Measurements from ENCODE around the gene TNFSF8. TPM values are rescaled to one million over a fixed set of nuclear protein-coding genes. Genes with fewer than 3 reads are reported as not detected.

Gene TNFSF8
- total RNA-seq, 1 experiment from 2014 or later, result 0.15 TPM

GRCh38 chr9:114883709-114884108 lies 46.7 kb downstream of the TNFSF8 start:
- intact Hi-C loops (cut with micrococcal nuclease; ENCODE audit: unreplicated experiment) (no loop called here), in situ Hi-C loops (cut with HindIII; ENCODE audit: low pct_unique_long_range_greater_than_20kb, low sequenced_read_pairs) (no loop called here)
- Histone ChIP-seq H3K36me3 (ENCODE audit: control insufficient read depth, insufficient read depth, low read length) (no peaks in the 10 kb centered on the region), H3K27me3 (ENCODE audit: control insufficient read depth, insufficient read depth, low read length) (no peaks in the 10 kb centered on the region), H3K9me3 (ENCODE audit: control insufficient read depth, insufficient read depth, low read depth, low read length) (no peaks in the 10 kb centered on the region), H3K4me3 (ENCODE audit: low read depth in 2 of 2, low read length in 2 of 2) (no peak overlapping the region), H3K4me1 (ENCODE audit: control insufficient read depth, insufficient read depth, low read length) (no peaks in the 10 kb centered on the region), H3K27ac (ENCODE audit: low read length) (no peak overlapping the region)
- POLR2A ChIA-PET, result no interaction called here
- CTCF ChIA-PET, result no interaction called here
- BruUV-seq (replicated peaks), result no TSS peak
- DNase-seq (ENCODE audit: low read depth, low spot score) (no peak), ATAC-seq (no peak)
- TF ChIP-seq POLR2AphosphoS5 (IDR thresholded peaks at IDR 0.05; ENCODE audit: low read depth, low read length), result no peak
- TF ChIP-seq TCF7L2 (IDR thresholded peaks at IDR 0.05; ENCODE audit: low read depth, low read length), result no peak
- no peak for TF ChIP-seq CTCF (IDR thresholded peaks at IDR 0.05)
- TF ChIP-seq REST (IDR thresholded peaks at IDR 0.05; ENCODE audit: insufficient read depth in 1 of 2, low read depth in 2 of 2, low read length in 1 of 2), result no peak
- no peak for TF ChIP-seq SIN3A (IDR thresholded peaks at IDR 0.05; ENCODE audit: borderline replicate concordance, insufficient read depth, low read depth, low read length)

- BruUV-seq (replicated peaks), result no TSS peak
- ChIA-PET CTCF (no interaction called here), POLR2A (no interaction called here)
- Histone ChIP-seq H3K27ac (ENCODE audit: low read length) (no peak overlapping the region), H3K9me3 (ENCODE audit: control insufficient read depth, insufficient read depth, low read depth, low read length) (no peaks in the 10 kb centered on the region), H3K27me3 (ENCODE audit: control insufficient read depth, insufficient read depth, low read length) (no peaks in the 10 kb centered on the region), H3K4me3 (ENCODE audit: low read depth in 2 of 2, low read length in 2 of 2) (no peak overlapping the region), H3K4me1 (ENCODE audit: control insufficient read depth, insufficient read depth, low read length) (no peaks in the 10 kb centered on the region), H3K36me3 (ENCODE audit: control insufficient read depth, insufficient read depth, low read length) (no peaks in the 10 kb centered on the region)
- TF ChIP-seq SIN3A (IDR thresholded peaks at IDR 0.05; ENCODE audit: borderline replicate concordance, insufficient read depth, low read depth, low read length) (no peak), CTCF (IDR thresholded peaks at IDR 0.05) (no peak)
- intact Hi-C loops (cut with micrococcal nuclease; ENCODE audit: unreplicated experiment), result no loop called here
- DNase-seq (ENCODE audit: low read depth, low spot score) (no peak), ATAC-seq (no peak)
- in situ Hi-C loops (cut with HindIII; ENCODE audit: low pct_unique_long_range_greater_than_20kb, low sequenced_read_pairs), result no loop called here
These were observed 50.1 kb downstream of the TNFSF8 start for GRCh38 chr9:114880291-114880745.

Measured in Panc1 (cell line).